HuH-7.5 (cell line): ENCODE results near the gene SSRP1.
A peak's percentile ranks its signal among the peaks of the same experiment; 100 is the strongest.

Source experiments
- DNase-seq: peaks from one replicate; pipeline ENCODE4 v3.0.0; 2011; ENCODE audit warnings: low spot score

The SSRP1 gene

DNA sequence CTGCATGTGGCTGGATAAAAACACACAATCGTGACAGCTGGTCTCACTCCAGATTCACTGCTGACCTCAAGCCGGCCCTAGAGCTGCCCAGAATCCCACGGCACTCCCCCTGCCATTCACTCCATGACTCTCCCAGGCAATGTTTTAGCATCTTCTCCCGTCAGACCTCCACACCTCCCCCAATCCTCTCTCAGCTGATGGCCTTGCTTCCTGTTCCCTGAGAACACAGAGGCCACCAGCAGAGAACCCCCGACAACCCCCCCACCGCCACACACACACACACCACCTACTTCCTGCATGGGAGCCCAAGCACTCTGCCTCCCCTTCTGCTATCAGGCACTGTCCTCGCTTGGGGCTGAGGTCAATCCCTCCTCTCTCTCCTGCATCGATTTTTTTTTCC, 20.2 kb downstream of the SSRP1 start:
- no peak for DNase-seq

DNA sequence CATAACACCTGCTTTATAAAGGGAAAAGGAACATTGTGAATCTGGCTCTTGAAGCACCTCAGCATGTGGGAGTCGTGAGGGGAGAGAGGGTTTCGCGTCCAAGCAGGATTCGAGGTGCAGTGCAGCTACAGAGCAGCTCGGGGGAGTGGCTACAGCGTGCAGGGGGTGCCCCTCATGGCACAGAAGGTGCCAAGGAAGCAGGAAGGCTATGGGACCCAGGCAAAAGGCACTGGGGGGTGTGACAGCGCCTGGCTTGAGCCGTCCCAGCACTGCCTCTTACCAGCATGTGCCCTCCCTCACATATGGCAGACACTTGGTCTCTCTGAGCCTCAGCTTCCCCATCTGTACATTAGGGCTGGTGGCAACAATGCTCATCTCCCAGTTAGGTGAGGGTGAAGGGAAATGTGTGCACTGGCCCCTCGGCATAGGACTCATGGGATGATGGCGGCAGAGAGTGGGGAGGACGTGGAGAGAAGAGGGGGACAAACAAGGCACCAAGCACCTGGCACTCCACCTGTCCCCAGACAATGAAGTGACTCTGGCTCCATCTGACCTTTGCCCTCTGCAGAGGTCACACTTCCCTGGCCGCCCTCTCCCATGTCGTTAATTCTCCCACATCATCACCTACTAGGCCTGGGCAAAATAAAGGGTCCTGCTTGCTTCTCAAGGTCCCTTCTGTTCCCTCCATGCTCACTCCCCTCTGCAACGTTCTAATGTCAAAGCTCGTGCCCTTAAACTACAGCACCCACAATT, 21.3 kb downstream of the SSRP1 start:
- DNase-seq, result no peak

DNA sequence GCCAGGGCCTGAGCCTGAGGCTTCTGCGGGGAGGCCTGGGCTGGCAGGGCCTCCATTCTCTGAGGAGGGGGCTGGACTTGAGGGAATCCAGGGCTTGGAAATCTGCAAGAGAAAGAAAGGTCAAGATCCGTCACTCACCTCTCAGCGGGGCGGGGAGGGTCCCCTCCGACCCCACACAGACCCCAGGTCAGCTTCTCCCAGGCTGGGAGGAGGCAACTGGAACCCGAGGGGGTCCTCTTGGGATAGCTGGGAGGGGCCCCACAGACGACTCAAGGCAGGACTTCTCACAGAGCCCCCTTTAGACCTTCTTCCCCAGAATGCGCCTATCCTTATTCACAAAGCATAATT, 21.9 kb downstream of the SSRP1 start:
- no peak for DNase-seq

DNA sequence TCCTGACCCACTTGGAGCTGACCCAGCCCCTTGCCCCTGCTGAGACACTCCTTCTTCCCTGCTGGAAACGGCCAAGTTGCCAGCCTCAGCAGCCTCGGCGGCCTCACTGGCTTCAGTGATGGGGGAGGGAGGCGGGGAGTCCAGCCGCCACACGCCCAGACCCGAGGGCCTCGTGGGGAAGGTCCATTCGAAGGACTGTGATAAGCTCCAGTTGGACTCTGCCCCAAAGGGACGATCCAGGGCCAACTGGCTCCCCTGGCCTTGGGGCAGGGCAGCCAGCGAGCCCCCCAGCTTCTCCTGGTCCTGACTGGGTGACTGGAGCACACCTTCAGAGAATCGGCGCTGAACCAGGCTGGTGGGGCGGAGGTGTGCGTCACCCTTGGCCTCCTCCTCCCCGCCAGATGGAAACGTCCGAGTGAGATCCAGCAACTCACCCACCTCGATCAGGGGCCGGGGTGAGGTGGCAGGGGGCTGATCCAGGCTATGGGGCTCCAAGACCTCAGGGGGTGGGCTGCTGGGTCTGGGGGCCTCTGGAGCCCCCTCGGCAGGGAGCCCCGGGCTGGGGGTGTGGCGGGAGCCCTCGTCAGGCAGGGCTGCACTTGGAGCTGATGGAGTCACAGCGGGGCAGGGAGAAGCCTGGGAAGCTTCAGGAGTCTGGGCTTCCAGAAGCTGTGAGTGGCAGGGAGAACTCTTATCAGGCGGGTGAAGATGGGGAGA, 22.5 kb downstream of the SSRP1 start:
- no peak for DNase-seq

DNA sequence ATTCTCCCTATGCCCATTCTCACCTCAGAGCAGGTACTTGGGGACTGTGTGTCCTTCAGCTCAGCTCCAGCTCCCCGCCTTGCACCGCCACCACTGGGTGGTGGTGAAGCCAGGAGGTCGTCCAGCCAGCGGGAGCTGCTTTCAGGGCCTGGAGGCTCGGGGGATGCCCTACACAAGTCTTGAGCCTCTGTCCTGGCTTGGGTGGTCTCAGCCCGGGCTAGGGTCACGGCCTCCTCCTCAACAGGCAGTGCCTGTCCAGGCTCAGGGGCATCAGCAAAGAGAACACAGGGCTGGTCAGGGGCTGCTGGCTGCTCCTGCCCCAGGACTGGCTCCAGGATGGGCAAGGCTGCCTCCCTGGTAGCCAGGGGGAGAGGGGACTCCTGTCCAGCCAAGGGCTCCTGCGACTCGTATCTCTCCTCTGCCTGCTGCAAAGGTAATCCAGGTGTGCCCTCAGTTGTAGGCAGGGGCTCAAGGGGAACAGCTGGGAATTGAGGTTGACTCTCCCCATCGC, 23.1 kb downstream of the SSRP1 start:
- DNase-seq, result no peak

DNA sequence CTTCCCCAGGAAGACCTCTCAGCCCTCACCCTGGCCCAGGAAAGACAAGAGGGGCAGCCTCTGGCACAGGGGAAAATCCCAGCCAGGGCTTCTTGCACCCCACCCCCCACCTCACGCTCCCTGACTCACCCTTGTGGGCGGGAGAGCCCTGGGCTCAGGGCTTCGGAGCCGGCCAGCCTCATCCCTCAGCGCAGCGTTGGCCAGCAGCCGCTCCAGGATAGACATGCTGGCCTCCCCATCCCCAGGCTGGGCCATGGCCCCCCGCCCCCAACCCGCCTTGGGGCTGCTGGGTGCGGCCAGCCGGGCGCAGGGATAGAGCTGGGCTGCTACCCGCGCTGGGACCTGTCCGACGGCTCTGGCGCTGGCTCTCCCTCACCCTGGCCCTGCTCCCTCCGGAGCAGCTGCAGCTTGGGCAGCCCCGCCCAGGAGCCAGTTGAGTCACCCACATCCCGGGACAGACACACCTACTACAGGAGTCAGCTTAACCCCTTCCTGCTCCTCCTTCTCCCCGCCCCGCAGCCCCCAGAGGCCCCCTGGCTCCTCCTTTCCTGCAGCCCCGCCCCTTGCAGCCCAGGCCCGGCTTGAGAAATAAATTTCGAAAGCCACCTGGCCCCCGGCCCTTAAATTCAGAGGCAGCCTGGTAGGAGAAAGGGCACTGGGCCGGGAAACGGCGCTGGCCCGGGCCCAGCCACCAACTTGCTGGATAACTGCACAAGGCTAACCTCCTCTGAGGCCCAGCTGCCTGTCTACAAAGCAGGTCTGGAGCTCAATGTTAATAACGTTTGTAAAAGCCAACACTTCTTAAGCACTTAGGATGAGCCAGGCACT, 24.4 kb downstream of the SSRP1 start:
- peak; percentile 93 for DNase-seq

DNA sequence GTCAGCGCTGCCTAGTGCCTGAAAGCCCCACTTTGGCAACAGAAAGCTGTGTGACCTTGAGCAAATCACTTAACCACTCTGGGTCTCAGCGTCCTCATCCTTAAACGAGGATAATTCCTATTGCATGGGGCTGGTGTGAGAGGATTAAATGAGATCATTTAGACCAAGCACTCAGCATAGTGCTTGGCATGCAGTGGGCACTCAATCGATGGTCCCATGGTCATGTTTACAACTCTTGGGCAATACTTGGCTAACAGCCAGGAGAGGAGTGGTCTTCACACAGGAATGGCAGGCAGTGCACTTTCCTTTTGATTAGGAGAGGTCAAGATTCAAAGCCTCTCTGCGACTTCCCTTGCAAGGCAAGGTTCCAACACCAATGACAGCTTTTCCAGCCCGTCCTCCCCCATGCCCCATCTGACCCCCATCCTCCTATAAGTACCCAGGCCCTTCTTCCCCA, 25.0 kb downstream of the SSRP1 start:
- peak; percentile 60 for DNase-seq

DNA sequence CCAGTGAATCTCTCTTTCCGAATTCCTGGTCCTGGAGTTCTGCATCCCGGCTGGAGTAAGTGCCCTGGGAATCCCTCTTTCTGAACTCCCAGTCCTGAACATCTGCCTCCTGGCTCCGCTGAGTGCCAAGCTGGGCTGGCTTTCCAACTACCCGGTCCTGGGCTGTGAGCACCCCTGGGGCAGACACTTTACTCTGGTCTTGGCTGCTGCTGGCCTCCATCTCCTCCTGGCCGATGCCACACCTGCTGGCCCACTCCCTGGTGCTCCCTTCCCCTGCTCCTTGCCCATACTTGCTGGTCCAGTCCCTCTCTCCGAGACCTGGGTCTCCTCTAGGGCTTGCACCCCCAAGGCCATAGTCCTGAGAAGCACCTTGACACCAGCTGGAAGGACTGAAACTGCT, 25.6 kb downstream of the SSRP1 start:
- no peak for DNase-seq

DNA sequence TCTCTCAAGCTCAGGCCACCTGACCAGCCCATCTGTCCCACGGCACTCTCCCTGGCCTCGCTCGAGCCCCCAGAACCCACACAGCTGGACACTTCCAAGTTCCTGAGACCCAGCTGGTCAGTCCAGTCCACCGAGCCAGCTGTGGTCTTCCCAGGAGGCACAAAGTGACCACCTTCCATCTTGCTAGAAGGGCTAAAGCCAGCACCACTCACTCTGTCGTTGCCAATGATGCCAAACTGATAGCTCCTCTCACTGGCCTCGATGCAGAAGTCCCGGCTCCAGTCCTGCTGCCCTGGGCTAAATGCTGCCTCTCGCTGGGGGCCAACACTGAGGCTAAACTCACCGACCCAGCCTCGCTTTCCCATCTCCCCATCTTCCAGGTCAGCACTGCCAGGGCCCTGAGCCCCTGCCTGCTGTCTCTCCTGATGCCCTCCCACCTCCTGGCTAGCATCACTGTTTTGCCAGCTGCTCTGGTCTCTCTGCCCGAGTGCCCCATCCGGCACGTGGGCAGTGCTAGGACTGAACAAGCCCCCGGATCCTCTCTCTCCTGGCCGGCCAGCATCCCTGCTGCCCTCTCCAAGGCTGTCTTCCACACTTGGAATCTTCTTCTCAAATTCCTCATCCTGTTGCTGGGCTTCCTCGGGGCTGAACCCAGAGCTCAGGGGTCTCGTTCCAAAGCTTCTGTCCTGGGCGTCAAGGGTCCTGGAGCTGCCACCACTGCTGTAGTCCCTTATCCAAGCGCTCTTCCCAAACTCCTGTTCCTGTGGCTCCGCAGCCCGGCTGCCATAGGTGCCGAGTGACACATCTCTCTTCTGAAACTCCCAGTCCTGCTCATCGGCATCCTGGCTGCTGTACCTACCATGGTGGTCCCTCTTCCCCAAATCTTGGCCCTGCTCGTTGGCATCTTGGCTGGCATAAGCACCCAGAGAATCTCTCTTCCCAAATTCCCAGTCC, 26.3 kb downstream of the SSRP1 start:
- no peak for DNase-seq

DNA sequence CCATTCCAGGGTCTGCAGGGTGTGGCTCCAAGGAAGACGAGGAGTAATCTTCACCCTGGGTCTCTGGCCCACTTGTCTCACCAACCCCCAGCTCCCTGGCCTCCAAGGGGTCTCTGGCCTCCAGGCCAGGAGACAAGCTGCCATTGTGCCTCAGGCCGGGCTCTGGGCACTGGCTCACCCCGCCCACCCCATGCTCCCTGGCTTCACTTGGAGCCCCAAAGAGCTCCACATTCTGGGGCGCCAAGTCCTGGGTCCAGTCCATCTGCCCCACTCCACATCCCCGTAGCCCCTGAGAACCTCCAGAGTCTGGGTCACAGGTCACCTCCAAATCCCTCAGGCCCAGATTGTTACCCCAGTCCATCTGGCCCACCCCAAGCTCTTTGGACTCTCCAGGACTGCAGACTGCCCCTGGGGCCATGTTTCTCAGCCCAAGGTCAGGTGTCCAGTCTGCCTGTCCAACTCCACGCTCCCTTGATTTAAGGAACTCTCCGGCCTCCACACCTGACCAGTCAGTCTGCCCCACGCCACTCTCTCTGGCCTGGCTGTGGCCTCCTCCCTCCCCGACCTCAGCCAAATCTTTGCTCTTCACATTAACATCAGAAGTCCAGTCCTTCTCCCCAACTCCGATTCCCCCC, 27.1 kb downstream of the SSRP1 start:
- DNase-seq, result no peak

DNA sequence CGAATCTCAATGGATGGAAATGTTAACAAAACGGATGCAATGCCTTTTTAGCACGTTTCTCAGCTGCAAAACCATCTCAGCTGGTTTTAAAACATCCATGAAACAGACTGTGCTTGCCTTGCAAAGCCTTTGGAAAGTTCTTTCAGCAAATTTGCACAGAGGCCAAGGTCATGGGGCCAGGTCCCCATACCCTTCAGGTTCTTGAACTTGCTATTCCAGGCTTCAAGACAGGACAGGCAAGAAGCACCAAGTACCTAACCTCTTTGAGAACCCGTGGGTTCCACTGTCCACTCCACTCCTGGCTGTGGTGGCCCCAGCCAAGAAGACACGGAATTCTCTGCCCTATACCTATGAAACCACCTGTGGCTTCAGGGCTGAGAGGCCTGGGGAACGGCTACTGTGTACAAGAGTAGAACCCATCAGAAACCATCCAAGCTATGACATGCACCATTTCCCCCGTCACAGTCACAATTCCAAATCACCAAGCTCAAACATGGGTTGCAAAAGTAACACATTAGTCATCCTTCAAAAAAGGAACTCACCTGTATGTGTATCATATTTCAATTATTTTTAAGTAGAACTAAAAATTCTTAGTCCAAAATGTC, 27.9 kb downstream of the SSRP1 start:
- DNase-seq, result no peak

DNA sequence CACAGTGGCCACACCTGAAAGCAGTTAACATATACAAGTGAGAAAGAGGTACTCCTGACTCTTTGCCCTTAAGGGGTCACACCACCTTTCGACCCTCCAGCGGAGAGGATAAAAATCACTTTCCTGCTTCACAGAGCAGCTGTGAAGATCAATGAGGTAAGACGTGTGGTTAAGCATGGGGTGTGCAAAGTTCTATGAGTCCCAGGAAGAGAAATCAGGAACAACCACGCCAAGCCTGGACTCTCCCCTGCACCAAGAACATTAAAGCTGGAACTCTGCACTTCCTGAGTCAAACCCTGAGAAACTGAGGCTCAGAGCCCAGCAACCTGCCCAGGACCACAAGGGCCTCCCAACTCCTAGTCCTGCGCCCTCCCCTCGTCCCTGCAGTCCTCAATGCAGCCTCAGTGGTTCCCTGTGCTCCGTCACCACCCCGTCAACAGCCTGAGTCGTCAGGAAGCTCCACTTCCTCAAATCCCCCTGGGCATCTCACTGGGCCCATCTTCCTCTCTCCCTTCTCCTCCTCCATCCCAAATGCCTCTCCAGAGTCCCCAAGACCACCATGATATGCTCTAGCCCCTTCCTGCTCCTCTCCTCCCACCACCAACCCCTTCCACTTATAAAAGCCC, 28.6 kb downstream of the SSRP1 start:
- DNase-seq, result no peak

DNA sequence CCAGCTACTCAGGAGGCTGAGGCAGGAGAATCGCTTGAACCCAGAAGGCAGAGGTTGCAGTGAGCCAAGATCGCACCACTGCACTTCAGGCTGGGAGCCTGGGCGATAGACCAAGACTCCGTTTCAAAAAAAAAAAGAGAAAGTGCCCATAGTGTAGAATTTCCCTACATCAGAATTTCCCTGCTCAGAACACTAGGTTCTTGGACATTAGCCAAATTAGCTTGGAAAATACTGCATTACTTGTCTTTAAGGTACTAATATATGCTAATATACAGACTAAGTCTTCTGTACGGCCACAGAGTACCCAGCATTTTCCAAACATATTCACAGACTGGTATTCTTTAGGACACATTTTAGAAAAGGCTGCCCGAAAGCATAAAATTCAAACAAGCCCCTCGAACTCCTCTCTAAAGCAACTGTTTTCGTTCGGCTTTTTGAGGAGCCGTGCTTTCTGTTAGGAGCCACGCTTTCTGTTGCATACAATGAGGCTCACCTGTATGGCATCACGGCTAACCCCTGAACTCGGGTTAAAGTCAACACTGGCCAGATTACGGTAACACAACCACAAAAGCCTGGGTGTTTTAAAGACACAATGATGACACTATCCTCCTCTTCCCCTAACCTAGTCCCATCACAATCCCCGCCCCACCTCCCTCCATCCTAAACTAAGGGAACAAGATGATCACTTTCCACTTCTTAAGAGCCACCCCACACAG, 29.4 kb downstream of the SSRP1 start:
- no peak for DNase-seq

DNA sequence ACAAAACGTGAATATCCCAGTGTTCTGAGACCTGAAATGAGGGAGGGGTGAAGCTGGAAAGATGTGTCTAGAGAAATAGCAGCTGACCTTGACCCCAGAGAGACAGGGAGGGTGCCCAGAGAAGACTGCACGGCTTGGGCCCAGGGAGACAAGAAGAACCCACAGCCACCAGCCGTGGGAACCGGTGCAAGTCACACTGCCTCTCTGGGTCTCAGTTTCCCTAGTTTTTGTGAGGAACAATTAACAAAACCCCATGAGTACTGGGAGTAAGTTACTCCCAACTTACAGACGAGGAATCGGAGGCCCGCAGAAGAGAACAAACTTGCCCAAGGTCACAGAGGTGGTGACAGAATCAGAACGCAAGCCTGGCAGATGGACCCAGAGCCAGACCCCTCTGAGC, 30.2 kb downstream of the SSRP1 start:
- DNase-seq, result no peak

DNA sequence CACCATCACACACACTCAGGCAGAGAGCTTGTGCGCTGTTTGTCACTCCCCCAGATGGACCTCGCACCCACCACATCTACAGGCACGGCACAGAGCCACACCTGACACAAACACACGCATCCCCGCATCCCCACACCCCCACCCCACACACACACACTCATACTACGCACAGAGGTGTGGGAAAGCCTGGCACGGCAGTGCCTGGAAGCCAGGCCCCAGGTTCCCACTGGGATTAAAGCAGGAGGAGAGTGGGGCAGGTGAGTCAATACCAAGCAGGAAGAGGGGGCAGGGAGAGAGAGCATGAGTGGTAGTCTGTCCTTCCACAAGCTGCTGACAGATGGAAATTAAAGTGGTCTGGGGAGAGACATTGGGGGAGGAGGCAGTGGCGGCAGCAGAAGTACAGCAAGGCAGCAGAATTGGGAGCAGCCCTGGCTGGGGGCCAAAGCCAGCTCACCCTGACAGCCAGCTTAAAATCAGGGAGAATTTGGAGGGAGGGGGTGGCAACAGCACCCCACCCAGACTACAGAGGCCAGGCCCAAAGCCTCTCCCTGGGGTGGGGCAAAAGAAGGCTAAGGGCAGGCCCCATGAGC, 31.6 kb downstream of the SSRP1 start:
- no peak for DNase-seq

DNA sequence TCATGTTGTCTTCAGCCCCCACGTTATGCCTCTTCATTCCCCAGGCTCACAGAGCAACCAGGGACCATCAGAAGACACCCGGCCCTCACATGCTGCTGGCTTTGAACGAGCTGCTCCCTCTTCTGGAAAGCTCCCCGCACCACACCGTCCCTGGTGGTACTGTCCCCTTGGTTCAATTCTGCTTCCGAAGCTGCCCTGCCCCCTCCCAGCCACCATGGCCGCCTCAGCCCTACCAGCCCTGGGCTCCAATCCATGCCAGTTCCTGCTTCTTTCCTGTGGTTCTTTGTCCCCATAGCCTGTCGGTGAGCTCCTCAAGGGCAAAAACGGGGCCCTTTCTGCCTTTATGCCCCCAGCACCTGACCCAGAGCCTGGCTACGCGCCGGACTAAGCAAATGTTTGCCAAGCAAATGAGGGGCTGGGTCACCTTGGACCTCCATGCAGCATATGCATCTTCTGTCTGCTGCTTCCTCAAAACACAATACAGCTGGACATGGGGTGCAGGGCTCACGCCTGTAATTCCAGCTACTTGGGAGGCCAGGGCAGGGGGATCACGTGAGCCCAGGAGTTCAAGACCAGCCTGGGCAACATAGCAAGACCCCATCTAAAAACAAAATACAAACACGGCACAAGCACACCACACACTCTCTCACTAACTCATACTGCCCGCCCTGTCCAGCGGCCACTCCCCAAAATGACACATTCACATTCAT, 32.3 kb downstream of the SSRP1 start:
- no peak for DNase-seq

DNA sequence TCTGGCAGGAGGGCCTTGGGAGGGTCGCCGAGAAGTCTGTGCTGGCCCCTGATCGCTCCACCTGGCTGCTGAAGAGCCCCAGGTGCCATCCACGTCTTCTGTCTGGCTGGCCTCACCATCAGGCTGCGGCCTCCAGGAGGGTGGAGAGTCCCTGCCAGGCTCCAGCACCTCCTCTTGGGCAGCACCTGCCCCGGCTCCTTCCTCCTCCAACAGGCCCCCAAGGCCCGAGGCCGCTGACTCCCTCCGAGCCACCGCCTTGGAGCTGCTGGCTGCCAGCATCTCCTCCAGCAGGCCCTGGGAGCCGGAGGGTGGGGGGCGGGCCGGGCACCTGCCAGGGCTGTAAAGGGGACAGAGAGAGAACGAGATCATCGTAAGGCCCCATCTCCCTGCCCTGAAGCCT, 33.2 kb downstream of the SSRP1 start:
- no peak for DNase-seq

DNA sequence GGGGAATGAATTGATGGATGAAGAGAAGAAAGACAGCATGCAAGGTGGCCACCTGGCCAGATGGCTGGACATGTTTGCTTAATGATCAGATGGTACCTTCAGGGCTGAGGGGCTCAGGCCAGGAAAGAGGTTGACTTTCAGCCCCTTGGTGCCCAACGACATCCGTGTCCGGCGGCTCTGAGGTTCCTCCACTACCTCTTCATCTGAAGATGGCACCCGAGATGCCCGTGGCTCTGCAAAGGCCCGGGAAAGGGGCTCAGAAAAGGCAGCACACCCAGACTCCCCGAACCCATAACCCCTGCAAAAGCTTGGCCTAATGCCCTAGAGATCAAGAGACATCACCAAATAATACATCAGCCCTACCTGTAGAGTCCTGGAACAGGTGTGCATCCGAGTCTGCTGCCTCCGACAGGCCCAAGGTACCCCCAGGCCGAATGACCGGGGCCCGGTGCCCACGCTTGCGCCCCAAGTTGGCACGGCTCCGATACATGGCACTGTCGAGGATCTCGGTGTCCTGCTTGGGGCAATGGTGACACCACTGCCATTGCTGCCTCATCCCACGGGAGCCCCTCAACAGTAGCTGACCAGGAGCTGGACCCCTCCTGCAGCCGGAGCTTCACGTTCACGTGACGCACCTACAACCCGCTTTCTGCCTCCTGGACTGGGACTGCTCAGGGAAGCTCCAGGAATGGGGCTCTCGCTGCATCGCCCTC, 33.8 kb downstream of the SSRP1 start:
- no peak for DNase-seq
